ENCODE measurements around the gene TMED1.

Gene TMED1

DNA sequence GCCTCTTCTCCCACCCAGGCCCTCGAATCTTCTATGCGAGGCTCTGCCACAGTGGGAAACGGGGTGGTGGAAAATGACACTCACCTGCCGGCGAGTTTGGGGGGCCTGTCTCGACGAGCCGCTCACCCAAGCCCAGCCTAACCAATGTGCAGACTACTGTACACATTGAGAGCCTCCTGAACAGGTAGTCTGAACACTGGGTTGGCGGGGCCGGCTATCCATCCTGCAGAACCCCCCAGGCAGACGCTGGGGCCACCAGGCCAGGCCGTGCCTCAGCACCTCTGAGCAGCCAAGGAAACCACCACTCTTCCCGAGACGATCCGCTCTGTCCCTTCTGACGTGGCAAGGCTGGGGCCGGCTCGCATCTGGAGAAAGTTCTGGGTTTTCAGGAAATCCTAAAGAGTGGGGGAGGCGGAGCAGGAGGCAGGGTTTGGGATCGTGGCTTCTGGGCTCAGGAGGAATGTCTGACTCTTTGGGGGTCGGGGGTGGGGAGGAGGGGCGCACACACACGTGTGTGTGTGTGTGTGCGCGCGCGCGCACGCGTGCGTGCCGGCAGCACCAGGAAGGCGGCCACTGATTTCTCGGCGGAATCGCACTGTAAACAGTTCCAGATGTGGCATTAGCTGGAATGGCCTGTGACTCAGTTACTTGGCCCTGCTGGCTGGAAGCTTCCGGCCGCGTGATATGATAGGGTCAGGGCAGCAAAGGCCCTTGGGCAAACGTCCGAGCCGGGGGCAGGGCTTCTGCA lies 18.5 kb downstream of the TMED1 start:
- Histone ChIP-seq H3K9ac (ENCODE audit: low read length) (peak overlapping the region; percentile 100), H2AFZ (ENCODE audit: low read depth, low read length) (no peak overlapping the region), H3K4me1 (ENCODE audit: control insufficient read depth, insufficient read depth, low read depth, low read length) (peaks cover 22% of the 10 kb centered on the region), H2BK120ac (ENCODE audit: low read depth, low read length) (no peak overlapping the region), H2BK15ac (ENCODE audit: low read depth, poor library complexity, severe bottlenecking) (no peak overlapping the region), H4K8ac (ENCODE audit: low read length) (no peak overlapping the region), H2BK12ac (ENCODE audit: low read length in 2 of 2) (peak overlapping the region in 1 of 2 experiments; percentile 38), H3K9me3 (ENCODE audit: control insufficient read depth, low read length) (no peaks in the 10 kb centered on the region), H3K14ac (ENCODE audit: low read length in 2 of 2) (no peak overlapping the region), H4K91ac (ENCODE audit: low read length) (no peak overlapping the region), H3K27ac (ENCODE audit: low read length, poor library complexity, severe bottlenecking) (no peak overlapping the region), H3K18ac (ENCODE audit: low read depth in 1 of 2, low read length in 2 of 2) (peak overlapping the region in 1 of 2 experiments; percentile 61), H3K79me1 (replicated peaks; ENCODE audit: low read length, poor library complexity, severe bottlenecking) (peaks cover 32% of the 10 kb centered on the region), H3K4me2 (ENCODE audit: low read length, poor library complexity, severe bottlenecking) (no peak overlapping the region), H3K4ac (ENCODE audit: low read depth in 1 of 2, low read length in 2 of 2) (peak overlapping the region in 1 of 2 experiments; percentile 7), H3K27me3 (ENCODE audit: control insufficient read depth in 1 of 2, insufficient read depth in 1 of 2, low read length in 2 of 2) (no peaks in the 10 kb centered on the region), H2AK5ac (ENCODE audit: low read length, severe bottlenecking) (no peak overlapping the region), H3K36me3 (ENCODE audit: control insufficient read depth in 1 of 2, insufficient read depth in 2 of 2, low read depth in 1 of 2, low read length in 2 of 2) (peaks cover 56 to 80% of the 10 kb centered on the region in 2 experiments), H2BK5ac (ENCODE audit: low read depth, low read length, poor library complexity, severe bottlenecking) (no peak overlapping the region), H3K23ac (ENCODE audit: low read length in 2 of 2) (no peak overlapping the region), H3K4me3 (ENCODE audit: insufficient read depth in 1 of 2, low read depth in 1 of 2, low read length in 2 of 2) (peak overlapping the region in 1 of 2 experiments; percentile 94)
- DNase-seq = peak; percentile 67
- 84% methylated on average over 42 of the region's 42 CpGs for WGBS

DNA sequence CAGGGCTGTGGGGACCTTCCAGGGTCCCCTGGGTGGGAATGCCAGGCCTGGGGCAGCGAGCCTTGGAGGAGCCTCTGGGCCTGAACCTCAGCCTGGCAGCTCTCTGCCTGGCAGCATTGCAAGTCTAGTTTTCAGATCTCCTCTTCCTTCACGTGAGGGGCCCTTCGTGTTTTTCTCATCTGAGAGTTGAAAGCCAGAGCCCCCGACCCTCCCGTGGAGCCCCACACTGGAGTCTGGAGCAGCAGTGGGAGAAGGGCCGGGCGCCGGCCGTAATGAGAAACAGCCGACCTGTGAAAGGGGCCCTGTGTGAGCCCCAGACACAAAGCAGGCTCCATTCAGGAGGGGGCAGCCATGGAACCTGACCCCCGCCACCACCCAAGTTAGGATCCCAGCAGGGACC lies 19.3 kb downstream of the TMED1 start:
- Histone ChIP-seq H3K4ac (ENCODE audit: low read depth in 1 of 2, low read length in 2 of 2) (no peak overlapping the region), H4K8ac (ENCODE audit: low read length) (peak overlapping the region; percentile 1), H2BK12ac (ENCODE audit: low read length in 2 of 2) (no peak overlapping the region), H2BK15ac (ENCODE audit: low read depth, poor library complexity, severe bottlenecking) (no peak overlapping the region), H3K36me3 (ENCODE audit: control insufficient read depth in 1 of 2, insufficient read depth in 2 of 2, low read depth in 1 of 2, low read length in 2 of 2) (peaks cover 61 to 80% of the 10 kb centered on the region in 2 experiments), H3K4me1 (ENCODE audit: control insufficient read depth, insufficient read depth, low read depth, low read length) (peaks cover 25% of the 10 kb centered on the region), H3K9ac (ENCODE audit: low read length) (peak overlapping the region; percentile 100), H3K27ac (ENCODE audit: low read length, poor library complexity, severe bottlenecking) (no peak overlapping the region), H2AFZ (ENCODE audit: low read depth, low read length) (no peak overlapping the region), H3K4me2 (ENCODE audit: low read length, poor library complexity, severe bottlenecking) (no peak overlapping the region), H4K91ac (ENCODE audit: low read length) (no peak overlapping the region), H3K79me1 (replicated peaks; ENCODE audit: low read length, poor library complexity, severe bottlenecking) (peaks cover 36% of the 10 kb centered on the region), H3K23ac (ENCODE audit: low read length in 2 of 2) (no peak overlapping the region), H2BK120ac (ENCODE audit: low read depth, low read length) (no peak overlapping the region), H2BK5ac (ENCODE audit: low read depth, low read length, poor library complexity, severe bottlenecking) (no peak overlapping the region), H3K9me3 (ENCODE audit: control insufficient read depth, low read length) (no peaks in the 10 kb centered on the region), H2AK5ac (ENCODE audit: low read length, severe bottlenecking) (no peak overlapping the region), H3K14ac (ENCODE audit: low read length in 2 of 2) (no peak overlapping the region), H3K27me3 (ENCODE audit: control insufficient read depth in 1 of 2, insufficient read depth in 1 of 2, low read length in 2 of 2) (no peaks in the 10 kb centered on the region), H3K18ac (ENCODE audit: low read depth in 1 of 2, low read length in 2 of 2) (no peak overlapping the region), H3K4me3 (ENCODE audit: insufficient read depth in 1 of 2, low read depth in 1 of 2, low read length in 2 of 2) (peak overlapping the region in 1 of 2 experiments; percentile 94)
- no peak for DNase-seq
- WGBS = 95% methylated on average over 11 of the region's 11 CpGs

DNA sequence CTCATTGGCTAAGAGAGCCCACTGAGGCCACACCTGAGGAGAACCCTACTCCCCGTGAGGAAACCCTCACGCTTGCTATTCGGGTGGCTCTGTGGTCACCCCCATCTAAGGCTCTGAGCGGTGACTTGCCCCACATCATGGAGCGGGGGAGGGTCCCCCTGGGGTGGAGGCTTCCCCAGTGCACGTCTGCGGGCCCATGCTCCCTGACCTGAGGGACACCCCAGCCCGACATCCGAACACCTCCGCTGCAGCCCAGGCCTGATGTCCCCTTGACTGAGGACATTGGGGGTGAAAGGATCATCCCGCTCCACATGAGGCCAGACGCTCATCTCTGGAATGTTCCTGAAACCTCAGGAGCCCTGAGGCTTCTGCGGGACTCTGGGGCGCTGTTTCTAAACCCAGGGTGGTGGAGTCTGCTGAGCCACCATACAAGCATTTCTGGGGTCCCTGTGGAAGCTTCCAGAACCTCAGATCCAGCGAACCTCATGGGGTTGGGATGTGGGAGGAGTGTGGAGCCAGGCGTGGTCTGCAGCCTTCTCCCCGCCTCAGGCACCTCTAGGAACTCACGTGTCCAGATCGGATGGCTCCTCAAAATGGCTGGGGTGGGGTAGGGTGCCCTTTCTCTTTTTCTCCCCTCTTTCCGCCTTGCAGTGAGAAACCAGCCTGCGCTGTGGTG lies 19.9 kb downstream of the TMED1 start:
- Histone ChIP-seq H3K18ac (ENCODE audit: low read depth in 1 of 2, low read length in 2 of 2) (no peak overlapping the region), H3K4ac (ENCODE audit: low read depth in 1 of 2, low read length in 2 of 2) (no peak overlapping the region), H4K91ac (ENCODE audit: low read length) (no peak overlapping the region), H2BK5ac (ENCODE audit: low read depth, low read length, poor library complexity, severe bottlenecking) (no peak overlapping the region), H3K9ac (ENCODE audit: low read length) (peak overlapping the region; percentile 100), H3K27ac (ENCODE audit: low read length, poor library complexity, severe bottlenecking) (no peak overlapping the region), H3K14ac (ENCODE audit: low read length in 2 of 2) (no peak overlapping the region), H3K4me2 (ENCODE audit: low read length, poor library complexity, severe bottlenecking) (no peak overlapping the region), H2AFZ (ENCODE audit: low read depth, low read length) (no peak overlapping the region), H3K9me3 (ENCODE audit: control insufficient read depth, low read length) (no peaks in the 10 kb centered on the region), H2BK12ac (ENCODE audit: low read length in 2 of 2) (peak overlapping the region in 1 of 2 experiments; percentile 16), H3K23ac (ENCODE audit: low read length in 2 of 2) (no peak overlapping the region), H3K4me1 (ENCODE audit: control insufficient read depth, insufficient read depth, low read depth, low read length) (peaks cover 25% of the 10 kb centered on the region), H4K8ac (ENCODE audit: low read length) (peak overlapping the region; percentile 1), H3K4me3 (ENCODE audit: insufficient read depth in 1 of 2, low read depth in 1 of 2, low read length in 2 of 2) (peak overlapping the region in 1 of 2 experiments; percentile 94), H3K27me3 (ENCODE audit: control insufficient read depth in 1 of 2, insufficient read depth in 1 of 2, low read length in 2 of 2) (no peaks in the 10 kb centered on the region), H2AK5ac (ENCODE audit: low read length, severe bottlenecking) (peak overlapping the region; percentile 53), H3K36me3 (ENCODE audit: control insufficient read depth in 1 of 2, insufficient read depth in 2 of 2, low read depth in 1 of 2, low read length in 2 of 2) (peaks cover 63 to 80% of the 10 kb centered on the region in 2 experiments), H2BK120ac (ENCODE audit: low read depth, low read length) (no peak overlapping the region), H3K79me1 (replicated peaks; ENCODE audit: low read length, poor library complexity, severe bottlenecking) (peaks cover 36% of the 10 kb centered on the region), H2BK15ac (ENCODE audit: low read depth, poor library complexity, severe bottlenecking) (peak overlapping the region; percentile 15)
- no peak for DNase-seq
- WGBS = 91% methylated on average over 20 of the region's 21 CpGs

DNA sequence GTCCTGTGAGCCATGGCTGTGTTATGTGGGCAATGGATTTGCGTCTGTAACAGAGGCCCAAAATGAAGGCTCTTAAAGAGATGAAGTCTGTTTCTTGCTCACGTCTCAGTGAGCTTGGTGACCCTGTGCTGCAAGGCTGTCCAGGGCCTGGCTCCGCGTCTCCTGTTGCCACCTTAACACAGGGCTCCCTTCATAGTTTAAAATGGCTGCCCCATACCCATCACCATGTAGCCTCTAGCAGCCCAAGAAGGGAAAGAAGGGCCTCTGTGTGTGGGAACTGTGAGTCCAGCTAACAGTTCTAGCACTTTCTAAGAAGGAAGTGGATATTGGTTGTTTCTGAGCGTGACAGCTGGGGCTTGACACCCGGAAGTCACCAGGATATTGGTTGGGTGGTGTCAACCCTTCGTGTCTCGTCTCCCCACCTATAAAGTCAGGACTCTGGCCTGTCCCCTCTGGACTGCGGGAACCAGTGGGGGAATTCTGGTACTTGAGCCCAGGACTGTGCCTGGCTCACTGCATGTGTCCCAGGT lies 20.9 kb downstream of the TMED1 start:
- Histone ChIP-seq H2BK15ac (ENCODE audit: low read depth, poor library complexity, severe bottlenecking) (no peak overlapping the region), H3K27me3 (ENCODE audit: control insufficient read depth in 1 of 2, insufficient read depth in 1 of 2, low read length in 2 of 2) (no peaks in the 10 kb centered on the region), H3K14ac (ENCODE audit: low read length in 2 of 2) (no peak overlapping the region), H3K79me1 (replicated peaks; ENCODE audit: low read length, poor library complexity, severe bottlenecking) (peaks cover 36% of the 10 kb centered on the region), H2BK5ac (ENCODE audit: low read depth, low read length, poor library complexity, severe bottlenecking) (no peak overlapping the region), H3K9ac (ENCODE audit: low read length) (peak overlapping the region; percentile 100), H3K23ac (ENCODE audit: low read length in 2 of 2) (no peak overlapping the region), H3K4me1 (ENCODE audit: control insufficient read depth, insufficient read depth, low read depth, low read length) (peaks cover 27% of the 10 kb centered on the region), H3K4me2 (ENCODE audit: low read length, poor library complexity, severe bottlenecking) (no peak overlapping the region), H2AFZ (ENCODE audit: low read depth, low read length) (no peak overlapping the region), H3K36me3 (ENCODE audit: control insufficient read depth in 1 of 2, insufficient read depth in 2 of 2, low read depth in 1 of 2, low read length in 2 of 2) (peaks cover 59 to 80% of the 10 kb centered on the region in 2 experiments), H3K9me3 (ENCODE audit: control insufficient read depth, low read length) (no peaks in the 10 kb centered on the region), H3K4ac (ENCODE audit: low read depth in 1 of 2, low read length in 2 of 2) (no peak overlapping the region), H3K4me3 (ENCODE audit: insufficient read depth in 1 of 2, low read depth in 1 of 2, low read length in 2 of 2) (peak overlapping the region in 1 of 2 experiments; percentile 94), H4K91ac (ENCODE audit: low read length) (no peak overlapping the region), H3K18ac (ENCODE audit: low read depth in 1 of 2, low read length in 2 of 2) (no peak overlapping the region), H2AK5ac (ENCODE audit: low read length, severe bottlenecking) (no peak overlapping the region), H4K8ac (ENCODE audit: low read length) (no peak overlapping the region), H2BK12ac (ENCODE audit: low read length in 2 of 2) (no peak overlapping the region), H2BK120ac (ENCODE audit: low read depth, low read length) (no peak overlapping the region), H3K27ac (ENCODE audit: low read length, poor library complexity, severe bottlenecking) (no peak overlapping the region)
- DNase-seq = no peak
- 96% methylated on average over 7 of the region's 9 CpGs for WGBS

All from mesenchymal stem cell (in vitro differentiated cells and primary cell).